K562 (cell line): ENCODE data around the gene TYRP1. TPM values are rescaled to one million over a fixed set of nuclear protein-coding genes. Genes with fewer than 3 reads are reported as not detected.

Experiments
- ATAC-seq: fragments of 200-7000 bp; cut with Tn5 transposase; 3 replicates; pipeline ENCODE4 v1.9.1; 2020; ENCODE audit warnings: moderate library complexity
- BruUV-seq: library from RNA; stranded (reverse); fragments of 400-500 nt; replicated peaks from 2 replicates; lab custom pipeline; 2021; lab: Mats Ljungman, UMichigan
- CTCF ChIA-PET: fragments of 300-600 bp; formaldehyde crosslinking; extraction: SDS; loops from one replicate; lab custom pipeline; 2021; ENCODE audit warnings: low intra/inter-chr PET ratio; lab: Yijun Ruan, JAX
- POLR2A ChIA-PET: fragments of 300-600, 350-650 bp; sonication (Branson Sonifier 250); formaldehyde crosslinking; extraction: SDS; loops from one replicate; lab custom pipeline; 2021; ENCODE audit warnings: antibody characterized with exemption, inconsistent platforms; lab: Yijun Ruan, JAX
- DNase-seq, 4 experiments: peaks; one replicate each; pipeline versions ENCODE4 v3.0.0 to v3.0.0-alpha.2; 2011 to 2018; ENCODE audit warnings: low spot score in 3 of 4, mixed read lengths in 3 of 4; ENCODE audit errors: extremely low read depth in 1 of 4
- FAIRE-seq: peaks from 2 replicates; lab custom pipeline; 2011; peaks lifted over from hg19 to GRCh38; lab: Jason Lieb, UNC
- H2AFZ ChIP-seq: 2 replicates; pipeline ENCODE4 v1.6.0; 2011; ENCODE audit warnings: low read depth, low read length, control low read depth, inconsistent platforms
- H3K27ac ChIP-seq: fragments of 200-600 bp; 3 replicates; pipeline ENCODE4 v1.8.0; 2011; ENCODE audit warnings: low read depth, mild to moderate bottlenecking, control low read depth, inconsistent platforms, low read length, moderate library complexity, mixed read lengths; ENCODE audit errors: extremely low read depth
- H3K27me3 ChIP-seq, 2 experiments: fragments of 300-600 bp in 1 of 2; 2 replicates in 1 of 2; 3 replicates in 1 of 2; pipeline versions ENCODE4 v1.6.0 to v1.8.0; 2011; ENCODE audit warnings: inconsistent platforms in 2 of 2, low read length in 2 of 2, mild to moderate bottlenecking in 1 of 2, mixed read lengths in 1 of 2, moderate library complexity in 1 of 2; ENCODE audit not compliant: control insufficient read depth in 2 of 2, insufficient read depth in 2 of 2
- H3K36me3 ChIP-seq: fragments of 300-600 bp; 3 replicates; pipeline ENCODE4 v1.8.0; 2011; ENCODE audit warnings: mild to moderate bottlenecking, low read length, inconsistent platforms; ENCODE audit not compliant: control insufficient read depth, insufficient read depth
- H3K4me1 ChIP-seq, 2 experiments: fragments of 200-600 bp in 1 of 2; replicated peaks in 1 of 2; 2 replicates in 1 of 2; 3 replicates in 1 of 2; pipeline versions ENCODE4 v1.5.1 to v1.8.0; 2011; ENCODE audit warnings: inconsistent platforms in 2 of 2, low read length in 2 of 2, mild to moderate bottlenecking in 1 of 2, mixed read lengths in 1 of 2, moderate library complexity in 1 of 2; ENCODE audit not compliant: control insufficient read depth in 2 of 2, insufficient read depth in 2 of 2
- H3K4me2 ChIP-seq: 2 replicates; pipeline ENCODE4 v1.6.1; 2011; ENCODE audit warnings: low read length, control low read depth, inconsistent platforms, mixed read lengths; ENCODE audit not compliant: insufficient read depth
- H3K4me3 ChIP-seq: fragments of 200-600 bp; sonication (generic), shearing (Covaris generic); 2 replicates; pipeline ENCODE4 v1.5.1; 2016; ENCODE audit warnings: control low read depth, inconsistent platforms
- H3K79me2 ChIP-seq: fragments of 200-600 bp; 3 replicates; pipeline ENCODE4 v1.8.0; 2011; ENCODE audit warnings: low read length, inconsistent platforms; ENCODE audit not compliant: control insufficient read depth, insufficient read depth
- H3K9ac ChIP-seq, 2 experiments: 2 replicates each; pipeline versions ENCODE4 v1.6.0 to v1.6.1; 2011; ENCODE audit warnings: low read depth in 2 of 2, low read length in 2 of 2, control low read depth in 1 of 2, inconsistent platforms in 1 of 2, mild to moderate bottlenecking in 1 of 2, mixed read lengths in 1 of 2; ENCODE audit not compliant: insufficient read depth in 1 of 2
- H3K9me1 ChIP-seq: one replicate; pipeline ENCODE4 v1.6.0; 2011; ENCODE audit warnings: inconsistent platforms, mild to moderate bottlenecking, low read length, moderate library complexity; ENCODE audit not compliant: control insufficient read depth, insufficient read depth
- H3K9me3 ChIP-seq: replicated peaks from 2 replicates; pipeline ENCODE4 v1.5.1; 2011; ENCODE audit warnings: low read depth, low read length, inconsistent platforms; ENCODE audit not compliant: control insufficient read depth, insufficient read depth
- H4K20me1 ChIP-seq: replicated peaks from 2 replicates; pipeline ENCODE4 v1.6.1; 2011; ENCODE audit warnings: low read length, inconsistent platforms, mixed read lengths; ENCODE audit not compliant: control insufficient read depth, insufficient read depth
- CBX8 ChIP-seq: fragments of 200-600 bp; sonication (generic); IDR thresholded peaks from 2 replicates; pipeline ENCODE4 v1.6.1; 2012; ENCODE audit warnings: borderline replicate concordance, mixed run types, low read depth, mild to moderate bottlenecking, moderate library complexity, mixed read lengths, low read length, control low read depth, inconsistent platforms; ENCODE audit not compliant: poor library complexity, severe bottlenecking; ENCODE audit errors: extremely low read depth
- DACH1 ChIP-seq: fragments of 450-650 bp; IDR thresholded peaks from 2 replicates; pipeline ENCODE4 v1.6.1; 2018; ENCODE audit not compliant: partially characterized antibody
- EP400 ChIP-seq: fragments of 450-650 bp; IDR thresholded peaks from 2 replicates; pipeline ENCODE4 v1.6.1; 2017; ENCODE audit warnings: antibody characterized with exemption, mild to moderate bottlenecking, moderate library complexity
- FOXP1 ChIP-seq: sonication (generic); formaldehyde crosslinking; IDR thresholded peaks from 2 replicates; pipeline ENCODE4 v1.8.0; 2022; ENCODE audit warnings: mild to moderate bottlenecking, missing genetic modification reagents
- KAT2B ChIP-seq: IDR thresholded peaks from one replicate; pipeline ENCODE4 v1.6.1; 2012; ENCODE audit warnings: low read depth, mild to moderate bottlenecking, control low read depth, inconsistent platforms, low read length, moderate library complexity
- KAT8 ChIP-seq: fragments of 450-650 bp; IDR thresholded peaks from 2 replicates; pipeline ENCODE4 v1.6.1; 2016; ENCODE audit warnings: low read depth, mild to moderate bottlenecking
- NONO ChIP-seq, 2 experiments: fragments of 200-400 bp in 1 of 2; fragments of 450-650 bp in 1 of 2; formaldehyde crosslinking in 1 of 2; IDR thresholded peaks; 2 replicates each; pipeline ENCODE4 v1.6.1; 2017; ENCODE audit warnings: low read depth in 2 of 2, mild to moderate bottlenecking in 2 of 2, moderate library complexity in 2 of 2, low read length in 1 of 2
- SAFB ChIP-seq: fragments of 200-400 bp; formaldehyde crosslinking; IDR thresholded peaks from 2 replicates; pipeline ENCODE4 v1.6.1; 2017; ENCODE audit warnings: low read depth, low read length, borderline replicate concordance
- YY1 ChIP-seq, 3 experiments: IDR thresholded peaks; 2 replicates each; pipeline ENCODE4 v1.6.1; 2011; ENCODE audit warnings: low read length in 2 of 3, mild to moderate bottlenecking in 2 of 3, moderate library complexity in 2 of 3, borderline replicate concordance in 1 of 3, control low read depth in 1 of 3, low read depth in 1 of 3; ENCODE audit not compliant: insufficient read depth in 3 of 3, insufficient replicate concordance in 2 of 3, control insufficient read depth in 1 of 3, insufficient read length in 1 of 3; ENCODE audit errors: extremely low read depth in 1 of 3
- ZNF197 ChIP-seq: fragments of 200-800 bp; sonication (Bioruptor generic); IDR thresholded peaks from 2 replicates; pipeline ENCODE4 v1.6.1; 2016; ENCODE audit warnings: low read depth, missing genetic modification characterization, missing compliant biosample characterization
- ZNF324 ChIP-seq: fragments of 250-450 bp; sonication (Bioruptor Pico); IDR thresholded peaks from 2 replicates; pipeline ENCODE4 v1.4.0; 2020; ENCODE audit warnings: mild to moderate bottlenecking
- WGBS: fragments of 100-300 bp; shearing (Covaris generic); methylation state at CpG from one replicate; pipeline ENCODE4 v1.1.6; 2016; ENCODE audit warnings: low coverage, mixed read lengths; ENCODE audit not compliant: insufficient coverage; ENCODE audit errors: missing lambda C conversion rate; 5-methylcytosine and 5-hydroxymethylcytosine counted together
- in situ Hi-C: fragments of 300-500 bp; cut with MboI; formaldehyde crosslinking; loops from 4 replicates; pipeline ENCODE4 v1.15.0; 2018; ENCODE audit warnings: inconsistent platforms, mixed read lengths
- intact Hi-C: fragments of 100-400 bp; cut with micrococcal nuclease; formaldehyde crosslinking; loops from 2 replicates; pipeline ENCODE4 v1.14.2; 2022
- polyA plus RNA-seq, 8 experiments: library from polyadenylated mRNA; depleted of rRNA in 4 of 8; stranded (reverse) in 5 of 8; unstranded in 3 of 8; fragments of >200 nt; fragmentation: Nextera tagmentation in 2 of 8; fragmentation: Illumina TruSeq in 1 of 8; extraction: Ambion mirVana in 2 of 8; extraction: Trizol in 1 of 8; gene quantifications; 2 replicates each; pipeline versions ENCODE4 v1.2.1 to v1.2.3, GENCODE V29; 2011 to 2014; ENCODE audit warnings: inconsistent platforms in 1 of 8, missing spikeins in 1 of 8
- total RNA-seq, 7 experiments: library from RNA; depleted of rRNA in 6 of 7; stranded (reverse); fragments of >200 nt in 6 of 7; fragmentation: Illumina TruSeq in 2 of 7; extraction: Trizol in 2 of 7; gene quantifications; 2 replicates each; pipeline versions ENCODE4 v1.2.1 to v1.2.3, GENCODE V29; 2011 to 2021; ENCODE audit warnings: low replicate concordance in 1 of 7
- TF ChIP-seq, protein P1 (sequence below): fragments of 450-650 bp; IDR thresholded peaks from 2 replicates; pipeline ENCODE4 v1.6.1; 2018; ENCODE audit not compliant: partially characterized antibody
- TF ChIP-seq, protein P2 (sequence below): fragments of 250-450 bp; sonication (Bioruptor Pico); IDR thresholded peaks from 2 replicates; pipeline ENCODE4 v1.5.0; 2020; ENCODE audit warnings: mild to moderate bottlenecking

TYRP1 gene
- total and polyA plus RNA-seq, 9 of the 15 experiments (the other 6 are each of a cell fraction or from before 2014, with no cell fraction given): not detected

DNA sequence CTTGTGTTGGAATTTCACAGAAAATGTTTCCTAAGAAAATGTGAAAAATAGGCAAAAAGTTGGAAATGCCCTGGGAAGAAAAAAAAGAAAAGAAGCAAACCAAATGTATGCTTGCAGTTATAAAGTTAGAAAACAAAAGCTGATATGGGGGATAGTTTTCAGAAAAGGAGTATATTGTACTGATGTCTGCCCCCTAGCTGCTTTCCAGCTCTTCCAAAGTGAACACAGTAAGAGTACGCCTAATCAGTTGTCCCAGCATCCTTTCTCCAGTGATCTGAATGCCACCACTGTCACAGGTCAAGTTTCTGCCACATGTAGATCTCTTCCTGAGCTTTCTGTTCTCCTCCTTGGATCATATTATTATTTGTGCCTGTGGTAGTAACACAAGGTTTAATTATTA lies 5.8 kb downstream of the TYRP1 start:
- FAIRE-seq: no peak
- Histone ChIP-seq H3K79me2 (no peaks in the 10 kb centered on the region), H2AFZ (no peak overlapping the region), H3K9me3 (no peaks in the 10 kb centered on the region), H3K27me3 (no peaks in the 10 kb centered on the region)
- POLR2A ChIA-PET: no interaction called here
- in situ Hi-C loops: no loop called here
- no peak for DNase-seq
- TF ChIP-seq, protein P1, sequence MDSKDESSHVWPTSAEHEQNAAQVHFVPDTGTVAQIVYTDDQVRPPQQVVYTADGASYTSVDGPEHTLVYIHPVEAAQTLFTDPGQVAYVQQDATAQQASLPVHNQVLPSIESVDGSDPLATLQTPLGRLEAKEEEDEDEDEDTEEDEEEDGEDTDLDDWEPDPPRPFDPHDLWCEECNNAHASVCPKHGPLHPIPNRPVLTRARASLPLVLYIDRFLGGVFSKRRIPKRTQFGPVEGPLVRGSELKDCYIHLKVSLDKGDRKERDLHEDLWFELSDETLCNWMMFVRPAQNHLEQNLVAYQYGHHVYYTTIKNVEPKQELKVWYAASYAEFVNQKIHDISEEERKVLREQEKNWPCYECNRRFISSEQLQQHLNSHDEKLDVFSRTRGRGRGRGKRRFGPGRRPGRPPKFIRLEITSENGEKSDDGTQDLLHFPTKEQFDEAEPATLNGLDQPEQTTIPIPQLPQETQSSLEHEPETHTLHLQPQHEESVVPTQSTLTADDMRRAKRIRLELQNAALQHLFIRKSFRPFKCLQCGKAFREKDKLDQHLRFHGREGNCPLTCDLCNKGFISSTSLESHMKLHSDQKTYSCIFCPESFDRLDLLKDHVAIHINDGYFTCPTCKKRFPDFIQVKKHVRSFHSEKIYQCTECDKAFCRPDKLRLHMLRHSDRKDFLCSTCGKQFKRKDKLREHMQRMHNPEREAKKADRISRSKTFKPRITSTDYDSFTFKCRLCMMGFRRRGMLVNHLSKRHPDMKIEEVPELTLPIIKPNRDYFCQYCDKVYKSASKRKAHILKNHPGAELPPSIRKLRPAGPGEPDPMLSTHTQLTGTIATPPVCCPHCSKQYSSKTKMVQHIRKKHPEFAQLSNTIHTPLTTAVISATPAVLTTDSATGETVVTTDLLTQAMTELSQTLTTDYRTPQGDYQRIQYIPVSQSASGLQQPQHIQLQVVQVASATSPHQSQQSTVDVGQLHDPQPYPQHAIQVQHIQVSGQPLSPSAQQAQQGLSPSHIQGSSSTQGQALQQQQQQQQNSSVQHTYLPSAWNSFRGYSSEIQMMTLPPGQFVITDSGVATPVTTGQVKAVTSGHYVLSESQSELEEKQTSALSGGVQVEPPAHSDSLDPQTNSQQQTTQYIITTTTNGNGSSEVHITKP: no peak
- no peak for TF ChIP-seq YY1 (IDR thresholded peaks at IDR 0.05; ENCODE audit: borderline replicate concordance in 1 of 3, control insufficient read depth in 1 of 3, extremely low read depth in 1 of 3, insufficient read depth in 3 of 3, insufficient read length in 1 of 3, insufficient replicate concordance in 2 of 3, low read depth in 1 of 3, low read length in 2 of 3)
- TF ChIP-seq, protein P2, sequence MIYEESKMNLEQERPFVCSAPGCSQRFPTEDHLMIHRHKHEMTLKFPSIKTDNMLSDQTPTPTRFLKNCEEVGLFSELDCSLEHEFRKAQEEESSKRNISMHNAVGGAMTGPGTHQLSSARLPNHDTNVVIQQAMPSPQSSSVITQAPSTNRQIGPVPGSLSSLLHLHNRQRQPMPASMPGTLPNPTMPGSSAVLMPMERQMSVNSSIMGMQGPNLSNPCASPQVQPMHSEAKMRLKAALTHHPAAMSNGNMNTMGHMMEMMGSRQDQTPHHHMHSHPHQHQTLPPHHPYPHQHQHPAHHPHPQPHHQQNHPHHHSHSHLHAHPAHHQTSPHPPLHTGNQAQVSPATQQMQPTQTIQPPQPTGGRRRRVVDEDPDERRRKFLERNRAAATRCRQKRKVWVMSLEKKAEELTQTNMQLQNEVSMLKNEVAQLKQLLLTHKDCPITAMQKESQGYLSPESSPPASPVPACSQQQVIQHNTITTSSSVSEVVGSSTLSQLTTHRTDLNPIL: no peak
- TF ChIP-seq EP400: no peak
- no peak for TF ChIP-seq ZNF324 (CRISPR knock-in tag)
- no peak for TF ChIP-seq KAT8
- no peak for TF ChIP-seq NONO (IDR thresholded peaks at IDR 0.05; ENCODE audit: low read depth in 2 of 2, low read length in 1 of 2)
- no peak for TF ChIP-seq SAFB
- no peak for TF ChIP-seq KAT2B
- no peak for TF ChIP-seq FOXP1
- TF ChIP-seq CBX8: no peak
- no peak for TF ChIP-seq DACH1
- TF ChIP-seq ZNF197 (CRISPR knock-in tag): no peak
- TF ChIP-seq, all 486 proteins: peak for 0
- Histone ChIP-seq H3K9ac (no peak overlapping the region), H3K27ac (no peak overlapping the region), H3K4me3 (no peak overlapping the region), H3K9me1 (no peaks in the 10 kb centered on the region), H4K20me1 (no peaks in the 10 kb centered on the region), H3K4me2 (no peak overlapping the region), H3K36me3 (no peaks in the 10 kb centered on the region), H3K4me1 (no peaks in the 10 kb centered on the region)
- CTCF ChIA-PET: no interaction called here
- 0% methylated on average over 1 of the region's 1 CpG for WGBS
- intact Hi-C loops: no loop called here
- ATAC-seq: no peak
- BruUV-seq: no TSS peak
